ENCODE measurements around the gene SLMAP.

The SLMAP gene

DNA sequence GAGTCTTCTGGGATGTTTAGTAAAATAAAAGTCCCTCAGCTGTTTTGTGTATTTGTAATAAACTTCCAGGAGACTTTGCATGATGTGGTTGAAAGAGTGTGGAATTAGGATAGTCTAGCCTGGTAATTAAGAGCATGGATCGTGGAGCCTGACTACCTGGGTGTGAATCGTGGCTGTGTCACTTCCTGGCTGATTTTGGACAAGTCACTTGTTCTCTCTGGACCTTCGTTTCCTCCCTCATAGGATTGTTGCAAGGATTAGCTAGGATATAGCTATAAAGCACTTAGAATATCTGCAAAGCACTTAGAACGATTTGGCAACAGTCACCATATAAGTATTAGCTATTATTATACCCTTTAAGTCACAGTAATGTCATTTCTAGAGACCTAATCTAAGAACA, 40.2 kb downstream of the SLMAP start:
- H3K27ac ChIP-seq (replicated peaks), result no peak overlapping the region
- H3K4me3 ChIP-seq (replicated peaks; ENCODE audit: insufficient read depth, low read length), result no peak overlapping the region
- no peak for DNase-seq (ENCODE audit: low read depth in 1 of 2, low spot score in 1 of 2)
- no peak for TF ChIP-seq REST (IDR thresholded peaks at IDR 0.05; ENCODE audit: insufficient replicate concordance, low read depth)
- TF ChIP-seq SPI1 (IDR thresholded peaks at IDR 0.05; ENCODE audit: borderline replicate concordance, low read depth), result no peak
- TF ChIP-seq GABPA (IDR thresholded peaks at IDR 0.05; ENCODE audit: low read depth), result no peak
- TF ChIP-seq POLR2AphosphoS5 (IDR thresholded peaks at IDR 0.05; ENCODE audit: low read depth), result no peak
- no peak for TF ChIP-seq CTCF (IDR thresholded peaks at IDR 0.05; ENCODE audit: insufficient read depth, low read length)
- H3K27me3 ChIP-seq (ENCODE audit: insufficient read depth, poor library complexity, severe bottlenecking), result no peaks in the 10 kb centered on the region

DNA sequence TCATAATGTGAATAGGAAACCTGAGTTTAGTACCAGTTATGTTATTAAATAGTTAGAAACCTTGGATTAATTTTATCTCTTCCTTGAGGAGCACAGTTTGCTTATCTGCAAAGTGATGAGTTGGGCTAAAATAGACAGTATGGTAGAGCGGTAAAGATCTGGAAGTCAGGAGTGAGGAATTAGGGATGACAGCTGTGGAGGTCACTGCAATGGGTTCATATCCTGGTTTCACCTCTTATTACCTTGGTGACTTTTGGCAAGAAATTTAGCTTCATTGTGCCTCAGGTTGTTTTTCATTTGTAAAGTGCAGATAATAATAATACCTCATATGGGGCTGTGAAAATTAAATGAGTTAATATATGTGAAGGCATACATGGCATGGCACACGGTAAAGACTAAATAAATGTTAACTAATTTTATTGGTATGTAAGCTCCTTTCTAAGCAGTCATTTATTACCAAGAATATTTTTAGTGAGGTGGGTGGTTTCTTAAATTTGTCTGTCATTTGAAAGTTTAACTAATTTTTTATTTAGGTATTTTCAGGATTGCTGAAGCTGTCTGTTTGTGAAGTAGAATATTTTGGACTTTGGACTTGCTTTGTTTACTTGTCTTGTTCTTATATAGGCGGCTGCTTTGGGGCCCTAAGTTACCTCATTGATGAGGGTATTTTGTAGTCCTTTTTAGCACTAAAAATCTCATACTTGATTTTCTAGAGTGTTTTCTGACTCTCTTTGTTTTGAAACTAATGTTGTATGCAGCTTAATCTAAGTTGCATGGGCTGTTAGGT, 41.8 kb downstream of the SLMAP start:
- no peak overlapping the region for H3K27ac ChIP-seq (replicated peaks)

More for the DNA sequence above, 41.8 kb downstream of the SLMAP start:
- no peak for DNase-seq (ENCODE audit: low read depth in 1 of 2, low spot score in 1 of 2)
- H3K27me3 ChIP-seq (ENCODE audit: insufficient read depth, poor library complexity, severe bottlenecking), result no peaks in the 10 kb centered on the region
- no peak overlapping the region for H3K4me3 ChIP-seq (replicated peaks; ENCODE audit: insufficient read depth, low read length)
- TF ChIP-seq CTCF (IDR thresholded peaks at IDR 0.05; ENCODE audit: insufficient read depth, low read length), result no peak
- no peak for TF ChIP-seq POLR2AphosphoS5 (IDR thresholded peaks at IDR 0.05; ENCODE audit: low read depth)
- no peak for TF ChIP-seq GABPA (IDR thresholded peaks at IDR 0.05; ENCODE audit: low read depth)
- no peak for TF ChIP-seq REST (IDR thresholded peaks at IDR 0.05; ENCODE audit: insufficient replicate concordance, low read depth)
- no peak for TF ChIP-seq SPI1 (IDR thresholded peaks at IDR 0.05; ENCODE audit: borderline replicate concordance, low read depth)

All from HL-60 (cell line).